Tibial nerve (tissue), 4 donors: ENCODE data around the gene BTBD2. TPM values are rescaled to one million over a fixed set of nuclear protein-coding genes. Genes with fewer than 3 reads are reported as not detected.

Experiments
- DNase-seq, 2 donors: peaks; one replicate each; pipeline ENCODE4 v3.0.0-alpha.2; 2019; ENCODE audit warnings: low spot score in 2 of 2
- H3K27ac ChIP-seq, 4 donors: fragments of 200-600 bp; sonication (generic) in 3 of 4; one replicate each; pipeline ENCODE4 v1.5.1; 2017 to 2019; ENCODE audit warnings: mild to moderate bottlenecking in 1 of 4
- H3K27me3 ChIP-seq, 2 donors: fragments of 200-600 bp; sonication (generic) in 1 of 2; one replicate each; pipeline versions ENCODE4 v1.5.1 to v1.6.0; 2017 to 2019
- H3K36me3 ChIP-seq, 3 donors: fragments of 200-600 bp; sonication (generic); one replicate each; pipeline ENCODE4 v1.5.1; 2018 to 2019
- H3K4me1 ChIP-seq, 4 donors: fragments of 200-600 bp; sonication (generic) in 3 of 4; one replicate each; pipeline ENCODE4 v1.5.1; 2017 to 2019
- H3K4me3 ChIP-seq, 4 donors: fragments of 200-600 bp; sonication (generic) in 3 of 4; one replicate each; pipeline ENCODE4 v1.5.1; 2017 to 2019; ENCODE audit warnings: mild to moderate bottlenecking in 1 of 4, moderate library complexity in 1 of 4
- H3K9me3 ChIP-seq, 4 donors: fragments of 200-600 bp; sonication (generic) in 3 of 4; one replicate each; pipeline ENCODE4 v1.5.1; 2017 to 2019
- EP300 ChIP-seq, 2 donors: sonication (generic); formaldehyde crosslinking; IDR thresholded peaks; one replicate each; pipeline ENCODE4 v1.6.1; 2017; ENCODE audit warnings: antibody characterized with exemption in 2 of 2, mild to moderate bottlenecking in 1 of 2
- POLR2A ChIP-seq, 2 donors: fragments of 450-650 bp; IDR thresholded peaks; one replicate each; pipeline ENCODE4 v1.6.1; 2017; ENCODE audit warnings: antibody characterized with exemption in 2 of 2, mild to moderate bottlenecking in 2 of 2, moderate library complexity in 2 of 2
- WGBS, 2 donors: methylation state at CpG; one replicate each; pipeline ENCODE4 v1.1.5; 2018; 5-methylcytosine and 5-hydroxymethylcytosine counted together
- total RNA-seq, 4 donors: library from RNA; depleted of rRNA; stranded (reverse); fragments of >200 nt; gene quantifications; one replicate each; pipeline ENCODE4 v1.1.0, GENCODE V29; 2016
- TF ChIP-seq, protein P1 (sequence below), 5 experiments: fragments of 200-600 bp in 3 of 5; fragments of 450-650 bp in 2 of 5; sonication (generic) in 3 of 5; IDR thresholded peaks; one replicate each; pipeline ENCODE4 v1.5.1; 2016 to 2019; ENCODE audit warnings: antibody characterized with exemption in 5 of 5, mild to moderate bottlenecking in 3 of 5, moderate library complexity in 2 of 5

Gene BTBD2
- total RNA-seq, 4 donors from 2014 or later, result 54.0 to 94.5 (median 73.5) TPM

DNA sequence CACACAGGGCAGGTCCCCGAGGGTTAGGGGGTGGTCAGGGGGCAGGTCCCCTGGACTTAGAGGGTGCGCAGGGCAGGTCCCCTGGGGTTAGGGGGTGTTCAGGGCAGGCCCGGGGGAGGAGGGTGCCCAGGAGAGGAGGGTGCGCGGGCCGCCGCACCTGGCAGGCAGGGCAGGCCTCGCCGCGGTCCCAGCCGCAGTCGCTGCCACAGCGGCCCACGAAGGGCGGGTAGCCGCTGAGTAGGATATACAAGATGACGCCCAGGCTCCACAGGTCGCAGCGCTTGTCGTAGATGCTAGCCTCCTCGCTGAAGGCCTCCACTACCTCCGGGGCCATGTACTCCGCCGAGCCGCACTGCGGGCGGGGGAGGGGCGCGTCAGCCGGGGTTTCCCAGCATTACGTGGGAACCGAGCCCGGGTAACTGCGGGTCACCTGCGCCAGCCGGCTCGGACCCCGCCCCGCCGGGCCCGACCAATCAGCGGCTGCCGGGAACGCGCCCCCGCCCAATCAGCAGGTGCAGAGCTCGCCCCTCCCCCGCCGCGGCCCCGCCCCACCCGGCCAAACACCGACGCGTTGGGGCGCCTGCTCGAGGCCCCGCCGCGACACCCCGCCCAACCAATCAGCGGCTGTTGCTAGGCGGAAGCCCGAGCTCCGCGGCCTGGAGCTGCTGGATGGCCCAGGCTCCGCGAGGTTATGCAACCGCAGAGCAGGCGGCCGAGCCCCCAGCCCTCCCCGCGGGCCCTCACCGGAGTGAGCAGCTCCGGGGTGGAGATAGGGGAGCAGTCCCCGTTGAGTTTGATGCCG, 26.4 kb upstream of the BTBD2 start:
- no peaks in the 10 kb centered on the region for H3K27me3 ChIP-seq
- peaks cover 0 to 94% (median 67%) of the 10 kb centered on the region in 4 donors for H3K4me1 ChIP-seq
- peak overlapping the region; percentile 86 to 99 (median 99) for H3K27ac ChIP-seq
- H3K9me3 ChIP-seq, result no peaks in the 10 kb centered on the region
- peak overlapping the region in 3 of 4 donors; percentile 31 to 39 (median 35) for H3K4me3 ChIP-seq
- H3K36me3 ChIP-seq, result peaks cover 0 to 82% (median 42%) of the 10 kb centered on the region in 3 donors
- DNase-seq, result peak; percentile 92 to 96
- 32 to 38% methylated on average over 16 to 21 of the region's 77 CpGs for WGBS, 2 donors
- TF ChIP-seq EP300 (IDR thresholded peaks at IDR 0.05) (peak; percentile 75 to 91), POLR2A (IDR thresholded peaks at IDR 0.05) (peak in 1 of 2 donors; percentile 60)
- TF ChIP-seq, protein P1, sequence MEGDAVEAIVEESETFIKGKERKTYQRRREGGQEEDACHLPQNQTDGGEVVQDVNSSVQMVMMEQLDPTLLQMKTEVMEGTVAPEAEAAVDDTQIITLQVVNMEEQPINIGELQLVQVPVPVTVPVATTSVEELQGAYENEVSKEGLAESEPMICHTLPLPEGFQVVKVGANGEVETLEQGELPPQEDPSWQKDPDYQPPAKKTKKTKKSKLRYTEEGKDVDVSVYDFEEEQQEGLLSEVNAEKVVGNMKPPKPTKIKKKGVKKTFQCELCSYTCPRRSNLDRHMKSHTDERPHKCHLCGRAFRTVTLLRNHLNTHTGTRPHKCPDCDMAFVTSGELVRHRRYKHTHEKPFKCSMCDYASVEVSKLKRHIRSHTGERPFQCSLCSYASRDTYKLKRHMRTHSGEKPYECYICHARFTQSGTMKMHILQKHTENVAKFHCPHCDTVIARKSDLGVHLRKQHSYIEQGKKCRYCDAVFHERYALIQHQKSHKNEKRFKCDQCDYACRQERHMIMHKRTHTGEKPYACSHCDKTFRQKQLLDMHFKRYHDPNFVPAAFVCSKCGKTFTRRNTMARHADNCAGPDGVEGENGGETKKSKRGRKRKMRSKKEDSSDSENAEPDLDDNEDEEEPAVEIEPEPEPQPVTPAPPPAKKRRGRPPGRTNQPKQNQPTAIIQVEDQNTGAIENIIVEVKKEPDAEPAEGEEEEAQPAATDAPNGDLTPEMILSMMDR (IDR thresholded peaks at IDR 0.05), result no peak

DNA sequence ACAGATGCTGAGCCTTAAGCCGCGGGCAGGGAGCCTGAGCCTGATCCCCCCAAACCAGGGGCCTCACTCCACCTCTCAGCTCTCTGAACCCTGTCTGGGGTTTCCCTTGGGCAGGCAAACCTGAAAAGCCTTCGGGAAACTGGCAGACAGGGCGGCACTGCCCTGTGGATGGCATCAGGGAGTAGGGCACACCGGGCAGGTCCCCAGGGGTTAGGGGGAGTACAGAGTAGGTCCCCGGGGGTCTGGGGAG, 25.8 kb upstream of the BTBD2 start:
- no peak for DNase-seq
- Histone ChIP-seq H3K27ac (peak overlapping the region; percentile 86 to 99 (median 99)), H3K4me1 (peaks cover 0 to 88% (median 61%) of the 10 kb centered on the region in 4 donors), H3K27me3 (no peaks in the 10 kb centered on the region), H3K36me3 (peaks cover 0 to 79% (median 40%) of the 10 kb centered on the region in 3 donors), H3K4me3 (peak overlapping the region in 2 of 4 donors; percentile 15 to 36), H3K9me3 (no peaks in the 10 kb centered on the region)
- 67 to 71% methylated on average over 3 to 6 of the region's 6 CpGs for WGBS, 2 donors
- TF ChIP-seq POLR2A (IDR thresholded peaks at IDR 0.05), result no peak
- TF ChIP-seq, protein P1 (IDR thresholded peaks at IDR 0.05), result no peak
- TF ChIP-seq EP300 (IDR thresholded peaks at IDR 0.05), result no peak

DNA sequence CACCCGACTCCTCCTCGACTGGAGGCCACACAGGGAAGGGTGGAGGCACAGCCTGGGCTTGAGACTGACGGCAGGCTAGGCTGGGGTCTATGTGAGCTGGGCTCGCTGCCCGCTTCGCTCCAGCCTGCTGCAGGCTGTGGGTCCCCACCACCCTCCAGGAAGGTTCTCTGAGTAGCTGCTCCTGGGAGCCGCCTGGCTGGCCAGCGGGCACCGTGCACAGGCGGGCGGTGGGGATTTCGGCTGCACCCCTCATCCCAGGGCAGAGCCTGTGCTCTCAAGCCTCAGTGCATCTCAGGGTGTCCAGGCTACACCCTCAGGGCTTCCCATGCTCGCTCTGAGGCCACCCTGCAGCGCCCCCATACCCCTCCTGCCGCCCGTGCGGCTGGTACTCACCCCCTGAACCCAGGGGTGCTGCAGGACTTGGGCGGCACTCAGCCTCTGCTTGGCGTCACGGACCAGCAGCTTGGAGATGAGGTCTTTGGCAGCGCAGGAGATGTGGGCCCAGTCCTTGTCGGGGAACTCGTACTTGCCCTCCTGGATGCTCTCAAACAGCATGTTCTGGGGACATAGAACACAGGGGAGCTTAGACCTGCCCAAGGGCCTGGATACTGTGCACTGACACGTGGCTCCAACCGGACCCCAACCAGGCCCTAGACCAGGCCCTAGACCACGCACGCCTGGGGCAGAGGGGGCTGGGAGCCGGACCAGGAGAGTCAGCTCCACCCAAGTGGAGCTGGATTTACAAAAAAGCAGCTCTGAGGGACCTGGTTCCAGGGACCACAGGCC, 25.3 kb upstream of the BTBD2 start:
- H3K27me3 ChIP-seq, result no peaks in the 10 kb centered on the region
- H3K36me3 ChIP-seq, result peaks cover 0 to 74% (median 35%) of the 10 kb centered on the region in 3 donors
- peak overlapping the region; percentile 86 to 99 (median 99) for H3K27ac ChIP-seq
- WGBS, 2 donors, result 56 to 81% methylated on average over 6 to 25 of the region's 28 CpGs
- TF ChIP-seq, protein P1 (IDR thresholded peaks at IDR 0.05), result no peak
- TF ChIP-seq EP300 (IDR thresholded peaks at IDR 0.05), result no peak
- TF ChIP-seq POLR2A (IDR thresholded peaks at IDR 0.05), result no peak
- no peak overlapping the region for H3K4me3 ChIP-seq
- peaks cover 0 to 3% (median 1%) of the 10 kb centered on the region in 4 donors for H3K9me3 ChIP-seq
- DNase-seq, result no peak
- peaks cover 0 to 83% (median 56%) of the 10 kb centered on the region in 4 donors for H3K4me1 ChIP-seq

DNA sequence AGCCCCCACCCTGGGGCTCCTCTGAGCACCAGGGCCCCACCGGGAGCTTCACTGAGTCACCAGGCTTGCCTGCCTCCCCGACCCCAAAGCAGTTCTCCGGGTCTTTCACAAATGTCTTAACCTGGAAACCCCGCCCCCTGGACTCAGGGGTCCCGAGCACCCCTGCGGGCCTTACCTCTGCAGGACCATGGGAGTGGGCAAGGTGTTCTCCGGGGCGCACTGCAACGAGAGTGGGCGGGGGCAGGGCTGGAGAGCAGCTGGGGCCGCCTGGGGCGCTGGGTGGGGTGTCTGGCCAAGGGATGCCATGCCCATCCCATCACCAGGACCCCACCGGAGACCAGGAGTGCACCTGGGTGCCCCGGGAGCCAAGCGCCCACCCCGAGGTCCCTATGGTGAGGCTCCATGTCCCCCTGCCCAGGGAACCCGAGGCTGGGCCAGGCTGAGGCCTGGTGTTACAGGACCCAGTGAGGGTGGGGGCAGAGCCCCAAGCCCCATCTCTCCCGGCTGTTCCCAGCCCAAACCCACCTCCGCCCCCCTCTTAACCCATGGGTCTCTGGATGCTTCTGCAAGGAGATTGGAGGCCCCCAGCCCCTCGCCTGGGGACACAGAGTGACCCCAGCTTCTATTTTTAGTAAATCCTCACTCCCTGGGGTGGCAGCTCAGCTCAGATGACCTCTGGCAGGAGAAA, 24.6 kb upstream of the BTBD2 start:
- Histone ChIP-seq H3K4me1 (peaks cover 0 to 77% (median 49%) of the 10 kb centered on the region in 4 donors), H3K9me3 (peaks cover 0 to 10% (median 3%) of the 10 kb centered on the region in 4 donors), H3K27ac (peak overlapping the region; percentile 86 to 99 (median 99)), H3K4me3 (no peak overlapping the region), H3K36me3 (peaks cover 0 to 66% (median 33%) of the 10 kb centered on the region in 3 donors), H3K27me3 (no peaks in the 10 kb centered on the region)
- DNase-seq, result no peak
- TF ChIP-seq POLR2A (IDR thresholded peaks at IDR 0.05) (no peak), EP300 (IDR thresholded peaks at IDR 0.05) (no peak)
- TF ChIP-seq, protein P1 (IDR thresholded peaks at IDR 0.05), result no peak
- WGBS, 2 donors, result 70 to 75% methylated on average over 4 to 12 of the region's 20 CpGs
